CD14-positive monocyte (primary cell): ENCODE data around the gene ACVR1B. TPM values are rescaled to one million over a fixed set of nuclear protein-coding genes. Genes with fewer than 3 reads are reported as not detected.
A peak's percentile ranks its signal among the peaks of the same experiment; 100 is the strongest.

Experiments
- DNase-seq, 3 donors: peaks; one replicate each; pipeline ENCODE4 v3.0.0-alpha.2; 2011 to 2022
- H2AFZ ChIP-seq: 2 replicates; pipeline ENCODE4 v1.6.0; 2012; ENCODE audit warnings: mild to moderate bottlenecking, low read depth, low read length, inconsistent platforms; ENCODE audit not compliant: insufficient read depth, poor library complexity, severe bottlenecking
- H3K27ac ChIP-seq, 2 donors: 1 replicate in 1 of 2; 2 replicates in 1 of 2; pipeline ENCODE4 v1.5.1; 2012 to 2013; ENCODE audit warnings: low read length in 2 of 2, control low read depth in 1 of 2, inconsistent platforms in 1 of 2, low read depth in 1 of 2, mild to moderate bottlenecking in 1 of 2
- H3K27me3 ChIP-seq, 2 donors: one replicate each; pipeline versions ENCODE4 v1.6.0 to v1.6.1; 2011 to 2013; ENCODE audit warnings: low read length in 2 of 2; ENCODE audit not compliant: control insufficient read depth in 2 of 2, insufficient read depth in 2 of 2
- H3K36me3 ChIP-seq, 2 donors: replicated peaks in 1 of 2; 1 replicate in 1 of 2; 2 replicates in 1 of 2; pipeline versions ENCODE4 v1.5.1 to v1.6.1; 2012 to 2013; ENCODE audit warnings: low read length in 2 of 2, control low read depth in 1 of 2, inconsistent platforms in 1 of 2, mild to moderate bottlenecking in 1 of 2; ENCODE audit not compliant: insufficient read depth in 2 of 2, control insufficient read depth in 1 of 2
- H3K4me1 ChIP-seq, 2 donors: 1 replicate in 1 of 2; 2 replicates in 1 of 2; pipeline versions ENCODE4 v1.5.1 to v1.6.1; 2012 to 2013; ENCODE audit warnings: low read length in 2 of 2, control low read depth in 1 of 2, inconsistent platforms in 1 of 2, mild to moderate bottlenecking in 1 of 2, moderate library complexity in 1 of 2; ENCODE audit not compliant: insufficient read depth in 2 of 2, control insufficient read depth in 1 of 2
- H3K4me2 ChIP-seq: replicated peaks from 2 replicates; pipeline ENCODE3; 2012; ENCODE audit warnings: low read length, moderate library complexity, mild to moderate bottlenecking; ENCODE audit not compliant: poor library complexity, severe bottlenecking; ENCODE audit errors: extremely low read depth
- H3K4me3 ChIP-seq, 3 experiments: fragments of 200-600 bp in 1 of 3; sonication (generic) in 1 of 3; replicated peaks in 1 of 3; 1 replicate in 2 of 3; 2 replicates in 1 of 3; pipeline ENCODE4 v1.5.1; 2011 to 2013; ENCODE audit warnings: low read length in 3 of 3, mild to moderate bottlenecking in 3 of 3, control low read depth in 2 of 3, low read depth in 2 of 3, inconsistent platforms in 1 of 3, moderate library complexity in 1 of 3
- H3K79me2 ChIP-seq: 2 replicates; pipeline ENCODE4 v1.6.0; 2012; ENCODE audit warnings: mild to moderate bottlenecking, control low read depth, inconsistent platforms, low read length, moderate library complexity; ENCODE audit not compliant: insufficient read depth
- H3K9ac ChIP-seq: 2 replicates; pipeline ENCODE4 v1.6.0; 2017; ENCODE audit warnings: low read length, mild to moderate bottlenecking; ENCODE audit not compliant: insufficient read depth, poor library complexity, severe bottlenecking
- H3K9me3 ChIP-seq, 2 donors: replicated peaks in 1 of 2; 1 replicate in 1 of 2; 2 replicates in 1 of 2; pipeline versions ENCODE4 v1.5.1 to v1.6.1; 2012 to 2013; ENCODE audit warnings: low read length in 2 of 2, control low read depth in 1 of 2; ENCODE audit not compliant: control insufficient read depth in 1 of 2, insufficient read depth in 1 of 2
- H4K20me1 ChIP-seq: 2 replicates; pipeline ENCODE4 v1.6.0; 2012; ENCODE audit warnings: mild to moderate bottlenecking, low read length, control low read depth, moderate library complexity; ENCODE audit not compliant: insufficient read depth
- H3K27ac Mint-ChIP-seq, 7 donors: one replicate each; pipeline ENCODE4 v1.8.0; 2020; ENCODE audit warnings: mild to moderate bottlenecking in 7 of 7, mixed read lengths in 7 of 7, moderate library complexity in 6 of 7, inconsistent platforms in 2 of 7
- H3K27me3 Mint-ChIP-seq, 3 donors: one replicate each; pipeline ENCODE4 v1.8.0; 2021 to 2022; ENCODE audit warnings: low read depth in 3 of 3, mild to moderate bottlenecking in 3 of 3, mixed read lengths in 3 of 3, moderate library complexity in 3 of 3, inconsistent platforms in 1 of 3
- H3K36me3 Mint-ChIP-seq, 2 donors: one replicate each; pipeline ENCODE4 v1.8.0; 2020; ENCODE audit warnings: mixed read lengths in 2 of 2, inconsistent platforms in 1 of 2, mild to moderate bottlenecking in 1 of 2
- H3K4me1 Mint-ChIP-seq: one replicate; pipeline ENCODE4 v1.8.0; 2020; ENCODE audit warnings: mild to moderate bottlenecking, mixed read lengths
- H3K4me3 Mint-ChIP-seq, 2 donors: one replicate each; pipeline ENCODE4 v1.8.0; 2020; ENCODE audit warnings: mild to moderate bottlenecking in 2 of 2, mixed read lengths in 2 of 2, moderate library complexity in 1 of 2
- H3K9me3 Mint-ChIP-seq, 7 donors: one replicate each; pipeline ENCODE4 v1.8.0; 2020 to 2022; ENCODE audit warnings: mixed read lengths in 7 of 7, mild to moderate bottlenecking in 6 of 7, moderate library complexity in 6 of 7, inconsistent platforms in 2 of 7
- WGBS: methylation state at CpG from one replicate; pipeline ENCODE4 v1.1.5; 2013; ENCODE audit warnings: missing lambda C conversion rate; ENCODE audit not compliant: insufficient coverage; 5-methylcytosine and 5-hydroxymethylcytosine counted together
- intact Hi-C, 2 donors: fragments of 100-400 bp; cut with micrococcal nuclease; formaldehyde crosslinking; loops; one replicate each; pipeline versions ENCODE4 v1.15.0 to v1.15.1; 2023
- polyA plus RNA-seq, 3 donors: library from polyadenylated mRNA; depleted of rRNA in 1 of 3; unstranded in 2 of 3; stranded (reverse) in 1 of 3; fragments of 300-500 nt in 2 of 3; fragments of >200 nt in 1 of 3; fragmentation: Illumina TruSeq in 2 of 3; gene quantifications; 1 replicate in 2 of 3; 2 replicates in 1 of 3; pipeline ENCODE4 v1.2.3, GENCODE V29; 2012 to 2021
- TF ChIP-seq, protein P1 (sequence below): fragments of 200-600 bp; IDR thresholded peaks from one replicate; pipeline ENCODE4 v1.8.0; 2022; ENCODE audit warnings: antibody characterized with exemption, mild to moderate bottlenecking

Gene ACVR1B
- polyA plus RNA-seq, 3 donors, result 1.8 to 18.5 (median 3.9) TPM

DNA sequence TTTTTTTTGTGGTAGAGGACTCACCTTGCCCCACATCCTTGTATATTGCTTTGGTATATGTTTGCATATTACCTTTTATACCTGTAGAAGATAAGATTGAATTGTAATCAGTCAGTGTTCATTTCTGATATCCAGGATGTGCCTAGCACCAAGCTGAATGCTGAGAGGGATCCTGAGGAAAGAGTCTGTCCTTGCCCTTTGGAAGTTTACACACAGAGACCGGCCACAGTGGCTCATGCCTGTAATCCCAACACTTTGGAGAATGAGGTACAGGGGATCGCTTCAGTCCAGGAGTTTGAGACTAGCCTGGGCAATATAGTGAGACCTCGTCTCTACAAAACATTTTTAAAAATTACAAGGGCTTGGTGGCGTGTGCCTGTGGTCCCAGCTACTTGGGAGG, 8.4 kb downstream of the ACVR1B start:
- Mint-ChIP-seq H3K4me1 (peaks cover 67% of the 10 kb centered on the region), H3K9me3 (peaks cover 0 to 4% (median 2%) of the 10 kb centered on the region in 7 donors), H3K27me3 (no peaks in the 10 kb centered on the region), H3K4me3 (no peak overlapping the region), H3K36me3 (peaks cover 49 to 61% of the 10 kb centered on the region in 2 donors), H3K27ac (peak overlapping the region in 2 of 7 donors; percentile 44 to 64)
- no peak overlapping the region for H3K4me2 ChIP-seq
- H3K79me2 ChIP-seq, result peaks cover 100% of the 10 kb centered on the region
- no peak overlapping the region for H2AFZ ChIP-seq
- H4K20me1 ChIP-seq, result peaks cover 89% of the 10 kb centered on the region
- H3K4me1 ChIP-seq, result peaks cover 35 to 45% of the 10 kb centered on the region in 2 donors
- no peaks in the 10 kb centered on the region for H3K27me3 ChIP-seq
- no peak overlapping the region for H3K4me3 ChIP-seq
- no peak for DNase-seq
- H3K27ac ChIP-seq, result no peak overlapping the region
- intact Hi-C loops, result loop anchor here in 1 of 2 donors (5.0 kb wide), 1 partner anchor 38 kb away; no protein-coding TSS in a partner anchor
- WGBS, result 80% methylated on average over 1 of the region's 4 CpGs
- H3K36me3 ChIP-seq, result peaks cover 10 to 29% of the 10 kb centered on the region in 2 donors
- TF ChIP-seq, protein P1, sequence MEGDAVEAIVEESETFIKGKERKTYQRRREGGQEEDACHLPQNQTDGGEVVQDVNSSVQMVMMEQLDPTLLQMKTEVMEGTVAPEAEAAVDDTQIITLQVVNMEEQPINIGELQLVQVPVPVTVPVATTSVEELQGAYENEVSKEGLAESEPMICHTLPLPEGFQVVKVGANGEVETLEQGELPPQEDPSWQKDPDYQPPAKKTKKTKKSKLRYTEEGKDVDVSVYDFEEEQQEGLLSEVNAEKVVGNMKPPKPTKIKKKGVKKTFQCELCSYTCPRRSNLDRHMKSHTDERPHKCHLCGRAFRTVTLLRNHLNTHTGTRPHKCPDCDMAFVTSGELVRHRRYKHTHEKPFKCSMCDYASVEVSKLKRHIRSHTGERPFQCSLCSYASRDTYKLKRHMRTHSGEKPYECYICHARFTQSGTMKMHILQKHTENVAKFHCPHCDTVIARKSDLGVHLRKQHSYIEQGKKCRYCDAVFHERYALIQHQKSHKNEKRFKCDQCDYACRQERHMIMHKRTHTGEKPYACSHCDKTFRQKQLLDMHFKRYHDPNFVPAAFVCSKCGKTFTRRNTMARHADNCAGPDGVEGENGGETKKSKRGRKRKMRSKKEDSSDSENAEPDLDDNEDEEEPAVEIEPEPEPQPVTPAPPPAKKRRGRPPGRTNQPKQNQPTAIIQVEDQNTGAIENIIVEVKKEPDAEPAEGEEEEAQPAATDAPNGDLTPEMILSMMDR, result no peak
- no peak overlapping the region for H3K9ac ChIP-seq
- peaks cover 0 to 4% of the 10 kb centered on the region in 2 donors for H3K9me3 ChIP-seq

DNA sequence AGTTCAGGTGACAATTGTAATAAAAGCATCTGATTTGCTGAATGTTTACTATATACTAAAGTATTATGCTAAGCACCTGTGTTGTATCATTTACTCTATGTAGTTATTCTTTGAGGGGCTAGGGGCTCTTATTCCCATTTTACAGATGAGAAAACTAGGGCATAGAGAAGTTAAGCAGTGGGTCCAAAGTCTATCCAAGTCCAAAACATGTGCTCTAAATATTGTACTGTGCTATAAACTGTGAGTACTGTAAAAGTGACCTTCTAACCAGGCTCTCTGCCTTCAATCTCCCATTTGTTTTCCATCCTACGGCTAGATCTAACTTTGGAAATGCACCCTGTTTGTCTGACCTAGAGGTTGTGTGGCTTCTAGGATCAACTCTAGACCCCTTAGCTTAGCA, 9.0 kb downstream of the ACVR1B start:
- TF ChIP-seq, protein P1, result no peak
- H3K79me2 ChIP-seq, result peaks cover 100% of the 10 kb centered on the region
- no peak for DNase-seq
- H3K27ac ChIP-seq, result no peak overlapping the region
- H3K4me3 ChIP-seq, result no peak overlapping the region
- peaks cover 30 to 39% of the 10 kb centered on the region in 2 donors for H3K4me1 ChIP-seq
- no peak overlapping the region for H3K4me2 ChIP-seq
- H3K4me1 Mint-ChIP-seq, result peaks cover 62% of the 10 kb centered on the region
- peaks cover 91% of the 10 kb centered on the region for H4K20me1 ChIP-seq
- peak overlapping the region in 1 of 7 donors; percentile 83 for H3K27ac Mint-ChIP-seq
- H3K36me3 Mint-ChIP-seq, result peaks cover 51 to 62% of the 10 kb centered on the region in 2 donors
- no peaks in the 10 kb centered on the region for H3K27me3 ChIP-seq
- intact Hi-C loops, result no loop called here
- H3K9ac ChIP-seq, result no peak overlapping the region
- no peak overlapping the region for H2AFZ ChIP-seq
- H3K27me3 Mint-ChIP-seq, result no peaks in the 10 kb centered on the region
- 100% methylated on average over 1 of the region's 1 CpG for WGBS
- H3K4me3 Mint-ChIP-seq, result no peak overlapping the region
- peaks cover 10 to 29% of the 10 kb centered on the region in 2 donors for H3K36me3 ChIP-seq
- peaks cover 0 to 4% (median 2%) of the 10 kb centered on the region in 7 donors for H3K9me3 Mint-ChIP-seq
- peaks cover 0 to 4% of the 10 kb centered on the region in 2 donors for H3K9me3 ChIP-seq
